Measurements from ENCODE around the gene ACOT7.
"Not testable (repeated sequence)": the region's sequence is repeated elsewhere in the genome, so short reads cannot be mapped to it uniquely, and the experiment has no call there.

ACOT7 gene

GRCh38 chr1:6219641-6220040, 173.9 kb downstream of the ACOT7 start:
- DNase-seq: not testable (repeated sequence)

DNA sequence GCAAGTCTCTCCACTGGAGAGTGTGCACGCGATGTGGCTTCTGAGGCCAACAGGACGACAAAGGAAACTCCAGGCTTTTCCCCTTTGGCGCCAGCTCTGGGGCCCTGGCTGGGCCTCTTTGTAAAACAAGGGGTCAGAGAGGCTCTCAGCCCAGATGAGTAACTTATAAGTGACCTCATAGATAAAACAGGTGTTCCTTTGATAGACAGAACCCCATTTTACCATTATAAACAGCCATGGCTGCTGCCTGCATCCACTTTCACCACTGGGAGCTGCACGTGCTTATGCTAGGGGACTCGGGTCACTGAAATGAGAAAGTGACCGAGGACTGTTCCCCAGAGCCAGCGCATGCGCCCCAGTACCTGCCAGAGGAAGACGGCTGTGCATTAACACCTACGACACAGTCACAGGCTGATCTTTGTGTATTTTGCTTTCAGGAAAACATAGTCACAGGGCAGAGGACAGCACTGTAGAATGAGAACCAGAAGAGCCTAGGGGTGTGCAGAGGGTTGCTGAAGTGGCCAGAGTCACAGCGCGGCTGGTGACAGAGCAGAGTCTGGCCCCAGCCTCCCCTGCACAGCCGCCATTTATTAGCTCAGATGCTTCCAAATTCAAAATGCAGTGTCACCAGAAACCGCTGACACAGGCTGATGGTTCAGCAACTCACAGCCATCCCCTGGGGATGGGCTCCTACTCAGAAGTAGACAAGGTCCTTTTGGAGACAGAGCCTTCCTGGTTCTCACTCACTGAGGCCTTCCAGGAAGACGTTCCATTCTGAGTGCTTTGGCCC, 175.0 kb downstream of the ACOT7 start:
- DNase-seq: no peak

Data from CD4-positive, alpha-beta T cell treated with Interferon alpha-2 for 1 hour (primary cell).